Measurements from ENCODE around the gene HIVEP3.

Gene HIVEP3

GRCh38 chr1:41789661-41790330, 128.9 kb downstream of the HIVEP3 start:
- TF ChIP-seq POLR2A (IDR thresholded peaks at IDR 0.05; ENCODE audit: low read length) (no peak), GATA1 (IDR thresholded peaks at IDR 0.05; ENCODE audit: low read depth, low read length) (no peak)
- no peak for DNase-seq

- no peak for DNase-seq
- TF ChIP-seq POLR2A (IDR thresholded peaks at IDR 0.05; ENCODE audit: low read length) (no peak), GATA1 (IDR thresholded peaks at IDR 0.05; ENCODE audit: low read depth, low read length) (no peak)
Measured at GRCh38 chr1:41788427-41788826, 130.3 kb downstream of the HIVEP3 start.

DNA sequence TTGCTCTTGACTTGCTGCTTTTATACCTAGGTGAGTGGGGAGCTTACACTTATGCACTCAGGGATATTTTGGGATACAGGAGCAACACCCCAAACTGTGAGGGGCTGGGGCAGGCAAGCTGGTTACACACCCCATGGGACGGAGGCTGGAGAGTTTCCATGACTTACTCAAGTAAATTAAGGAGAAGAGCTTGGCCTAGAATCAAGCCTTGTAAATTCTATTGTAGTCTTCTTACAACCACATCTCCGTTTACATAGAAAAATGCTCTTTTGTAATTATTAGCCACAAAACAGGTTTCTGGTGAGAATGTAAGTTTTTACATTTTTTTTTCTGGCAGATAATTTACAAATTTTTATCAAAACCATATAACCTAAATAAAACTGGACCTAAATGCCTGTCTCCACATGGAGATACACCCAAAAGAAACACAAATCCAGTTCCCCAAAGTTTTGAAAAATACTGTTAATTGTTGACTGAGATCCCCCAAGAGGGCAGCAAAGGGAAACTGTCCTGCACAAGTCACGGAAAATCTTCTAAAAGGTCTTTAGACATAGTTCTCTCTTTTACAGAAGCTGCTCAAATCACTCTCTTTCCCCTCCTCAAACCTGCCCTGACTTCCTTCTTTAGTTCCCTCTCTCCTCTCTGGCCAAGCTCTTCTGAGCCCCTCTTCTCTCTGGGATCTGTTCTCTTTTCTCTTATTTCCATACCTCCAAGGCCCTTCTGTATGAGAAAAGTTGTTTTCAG, 134.0 kb downstream of the HIVEP3 start:
- DNase-seq = no peak
- TF ChIP-seq POLR2A (IDR thresholded peaks at IDR 0.05; ENCODE audit: low read length) (no peak), GATA1 (IDR thresholded peaks at IDR 0.05; ENCODE audit: low read depth, low read length) (no peak)

DNA sequence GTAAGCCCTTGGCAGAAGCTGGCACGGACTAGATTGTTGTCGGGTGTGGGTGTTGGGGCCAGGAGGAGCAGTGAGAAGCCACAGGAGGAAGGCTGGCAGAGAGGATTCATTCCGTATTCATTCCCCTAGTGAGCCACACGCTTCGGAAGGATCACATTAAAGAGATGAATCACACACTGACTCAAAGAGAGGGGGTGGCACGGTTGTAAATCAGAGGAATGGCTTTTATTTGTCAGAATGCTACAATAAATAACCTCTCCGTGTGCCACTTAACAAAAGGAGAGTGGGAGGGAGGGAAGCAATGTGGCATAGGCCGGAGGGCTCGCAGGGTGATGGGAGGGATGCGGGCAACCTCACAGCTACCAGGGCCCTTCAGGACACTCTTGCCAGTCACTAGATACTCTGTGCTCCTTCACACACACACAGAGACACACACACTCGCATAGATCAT, 135.5 kb downstream of the HIVEP3 start:
- DNase-seq = no peak
- TF ChIP-seq POLR2A (IDR thresholded peaks at IDR 0.05; ENCODE audit: low read length) (no peak), GATA1 (IDR thresholded peaks at IDR 0.05; ENCODE audit: low read depth, low read length) (no peak)

DNA sequence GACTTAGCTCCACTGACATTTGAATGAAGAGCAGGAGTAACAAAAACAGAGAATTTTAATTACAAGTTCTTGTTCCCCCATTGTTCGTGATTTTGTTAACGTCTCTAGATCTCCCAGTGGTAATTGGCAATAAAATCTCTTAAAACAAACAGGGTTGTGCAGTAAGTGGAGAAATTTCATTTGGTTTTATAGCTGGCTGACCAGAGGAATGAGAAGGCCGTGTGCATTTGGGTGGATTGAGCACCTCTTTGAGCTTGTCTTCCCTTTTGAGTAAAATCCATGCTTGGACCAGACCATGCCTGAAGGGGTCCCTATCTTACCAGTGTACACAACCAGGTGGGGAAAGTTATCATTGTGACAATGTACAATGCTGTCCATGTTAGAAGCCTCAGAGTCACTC, 137.8 kb downstream of the HIVEP3 start:
- DNase-seq = no peak
- TF ChIP-seq POLR2A (IDR thresholded peaks at IDR 0.05; ENCODE audit: low read length) (no peak), GATA1 (IDR thresholded peaks at IDR 0.05; ENCODE audit: low read depth, low read length) (no peak)

- no peak for TF ChIP-seq POLR2A (IDR thresholded peaks at IDR 0.05; ENCODE audit: low read length)
- TF ChIP-seq GATA1 (IDR thresholded peaks at IDR 0.05; ENCODE audit: low read depth, low read length) = no peak
- no peak for DNase-seq
Measured at GRCh38 chr1:41780322-41780721, 138.4 kb downstream of the HIVEP3 start.

- TF ChIP-seq POLR2A (IDR thresholded peaks at IDR 0.05; ENCODE audit: low read length) (no peak), GATA1 (IDR thresholded peaks at IDR 0.05; ENCODE audit: low read depth, low read length) (no peak)
- no peak for DNase-seq
Measured at GRCh38 chr1:41779360-41779759, 139.4 kb downstream of the HIVEP3 start.

DNA sequence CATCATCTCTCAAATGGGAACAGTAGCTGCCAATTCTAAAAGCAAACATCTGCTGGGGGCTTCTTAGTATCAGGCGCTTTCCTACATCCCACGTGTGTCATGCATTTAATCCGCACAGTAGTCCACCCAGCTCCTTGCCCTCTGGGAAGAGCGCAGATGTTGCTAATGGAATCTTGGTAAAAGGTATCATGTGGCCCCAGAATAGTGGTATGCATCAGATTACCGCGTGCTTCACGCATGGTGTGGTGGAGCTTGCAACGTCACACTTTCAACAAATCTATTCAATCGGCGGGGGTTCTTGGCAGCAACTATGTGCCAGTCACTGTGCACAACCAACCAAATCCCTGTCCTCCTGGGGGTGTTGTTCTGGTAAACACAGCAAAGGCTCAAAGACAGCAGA, 141.0 kb downstream of the HIVEP3 start:
- TF ChIP-seq GATA1 (IDR thresholded peaks at IDR 0.05; ENCODE audit: low read depth, low read length) (no peak), POLR2A (IDR thresholded peaks at IDR 0.05; ENCODE audit: low read length) (no peak)
- no peak for DNase-seq

DNA sequence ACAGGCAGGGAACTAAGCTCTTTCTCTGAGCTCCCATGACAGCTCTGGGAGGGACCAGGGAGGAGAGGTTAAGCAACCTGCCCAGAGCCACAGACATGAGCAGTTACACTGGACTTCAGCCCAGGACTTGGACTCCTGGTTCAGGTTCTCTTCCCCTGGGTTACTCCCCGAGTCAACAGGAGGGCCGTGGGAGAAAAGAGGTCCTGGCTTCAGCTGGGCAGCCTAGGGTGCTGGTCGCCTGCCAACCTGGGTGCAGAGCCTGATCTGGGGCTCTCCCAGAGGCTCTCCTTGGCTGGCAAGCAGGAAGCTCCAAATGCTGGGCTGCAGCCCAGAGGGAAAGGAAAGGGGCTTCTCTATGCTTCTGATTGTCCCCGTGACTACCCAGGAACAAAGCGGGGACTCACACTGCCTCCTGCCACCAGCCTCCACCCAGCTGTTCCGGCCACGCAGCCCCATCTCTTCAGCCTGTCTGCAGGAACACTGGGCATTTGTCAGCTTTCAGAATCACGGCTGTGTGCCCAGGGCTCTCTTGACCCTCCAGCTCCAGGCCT, 141.8 kb downstream of the HIVEP3 start:
- TF ChIP-seq POLR2A (IDR thresholded peaks at IDR 0.05; ENCODE audit: low read length) (no peak), GATA1 (IDR thresholded peaks at IDR 0.05; ENCODE audit: low read depth, low read length) (no peak)
- no peak for DNase-seq

GRCh38 chr1:41775956-41776585, 142.7 kb downstream of the HIVEP3 start:
- DNase-seq = no peak
- no peak for TF ChIP-seq POLR2A (IDR thresholded peaks at IDR 0.05; ENCODE audit: low read length)
- TF ChIP-seq GATA1 (IDR thresholded peaks at IDR 0.05; ENCODE audit: low read depth, low read length) = no peak

DNA sequence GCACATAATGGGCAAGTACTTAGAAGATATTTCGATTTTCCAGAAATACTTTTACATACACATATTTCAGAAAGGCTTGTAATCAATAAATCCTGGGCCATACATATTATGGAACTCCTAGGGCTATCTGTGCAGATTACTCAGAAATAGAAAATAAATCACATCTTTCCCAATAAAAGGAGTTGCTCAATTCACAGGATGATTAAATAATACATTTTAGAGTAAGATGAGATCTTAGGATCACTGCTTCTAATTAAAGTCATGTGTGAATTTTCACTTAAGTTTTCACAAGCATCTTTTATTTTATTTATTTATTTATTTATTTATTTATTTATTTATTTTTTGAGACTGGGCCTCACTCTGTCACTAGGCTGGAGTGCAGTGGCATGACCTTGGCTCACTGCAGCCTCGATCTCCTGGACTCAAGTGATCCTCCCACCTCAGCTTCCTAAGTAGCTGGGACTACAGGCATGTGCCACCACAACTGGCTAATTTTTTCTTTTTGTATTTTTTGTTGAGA, 144.2 kb downstream of the HIVEP3 start:
- TF ChIP-seq POLR2A (IDR thresholded peaks at IDR 0.05; ENCODE audit: low read length) (no peak), GATA1 (IDR thresholded peaks at IDR 0.05; ENCODE audit: low read depth, low read length) (no peak)
- DNase-seq = no peak

DNA sequence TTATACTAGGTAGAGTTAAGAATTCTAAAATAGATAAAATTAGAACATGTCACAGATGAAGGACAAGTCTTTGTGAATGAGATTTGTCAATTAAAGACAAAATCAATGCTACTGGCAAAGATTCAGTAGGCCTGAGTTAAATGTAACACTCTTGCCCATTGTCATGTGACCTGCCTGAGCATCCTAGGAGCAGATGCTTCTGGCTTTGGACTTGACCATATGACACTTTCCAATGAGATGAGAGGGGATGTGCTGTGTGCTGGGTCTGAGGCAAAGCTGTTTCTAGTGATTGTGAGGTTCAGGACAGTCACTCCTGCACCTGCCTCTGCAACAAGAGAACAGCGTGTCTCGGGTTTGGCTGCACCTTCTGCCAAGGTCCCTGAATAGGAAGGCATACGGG, 144.9 kb downstream of the HIVEP3 start:
- no peak for TF ChIP-seq GATA1 (IDR thresholded peaks at IDR 0.05; ENCODE audit: low read depth, low read length)
- no peak for TF ChIP-seq POLR2A (IDR thresholded peaks at IDR 0.05; ENCODE audit: low read length)
- DNase-seq = no peak

DNA sequence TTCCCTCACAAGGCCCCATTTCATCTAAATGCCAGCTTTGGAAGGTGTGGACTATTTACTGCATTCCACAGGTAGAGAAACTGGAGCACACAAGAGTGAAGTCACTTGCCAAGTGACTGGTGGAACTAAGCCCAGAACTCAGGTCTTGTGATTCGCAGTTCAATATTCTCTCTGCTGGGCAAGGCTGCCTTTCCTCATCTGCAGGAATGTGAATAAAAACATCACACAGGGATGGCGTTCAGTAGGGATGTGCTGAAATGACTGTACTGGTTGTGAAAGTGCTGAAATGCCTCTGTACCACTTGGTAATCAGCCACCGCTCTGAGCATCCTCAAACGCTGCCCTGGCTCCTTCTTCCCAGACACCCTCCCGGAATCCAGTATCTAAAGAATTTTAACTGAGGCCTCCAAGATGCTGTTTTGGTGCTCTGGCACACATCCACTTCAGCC, 145.6 kb downstream of the HIVEP3 start:
- no peak for DNase-seq
- TF ChIP-seq POLR2A (IDR thresholded peaks at IDR 0.05; ENCODE audit: low read length) = no peak

DNA sequence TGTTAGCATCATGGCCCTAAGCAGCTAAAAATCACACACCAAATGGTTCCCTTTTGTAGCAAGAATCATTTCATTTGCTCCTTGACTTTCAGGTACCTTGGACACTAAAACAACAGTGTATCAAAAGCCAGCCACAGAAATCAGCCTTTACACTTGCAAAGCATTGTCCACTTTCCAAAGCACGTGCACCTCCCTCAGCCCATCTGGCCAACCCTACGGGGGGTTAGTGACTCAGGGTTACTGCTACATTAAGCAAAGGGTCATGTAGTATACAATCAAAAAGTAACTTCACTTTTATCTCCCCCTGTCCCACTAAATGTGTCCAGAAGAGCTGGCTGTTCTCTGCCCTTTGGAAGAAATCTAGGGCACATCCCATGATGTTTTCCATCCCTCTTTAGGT, 149.7 kb downstream of the HIVEP3 start:
- no peak for DNase-seq
- TF ChIP-seq GATA1 (IDR thresholded peaks at IDR 0.05; ENCODE audit: low read depth, low read length) (no peak), POLR2A (IDR thresholded peaks at IDR 0.05; ENCODE audit: low read length) (no peak)

Measured in erythroblast (primary cell).